HG03565 (cell line): ENCODE results near the gene CDK11A.
"Not testable (repeated sequence)": the region's sequence is repeated elsewhere in the genome, so short reads cannot be mapped to it uniquely, and the experiment has no call there.

Experiments used
- ATAC-seq: cut with Tn5 transposase; IDR thresholded peaks from one replicate; pipeline ENCODE4 v1.9.1; 2021; ENCODE audit warnings: mild to moderate bottlenecking, moderate library complexity; ENCODE audit not compliant: unreplicated experiment

CDK11A gene

DNA sequence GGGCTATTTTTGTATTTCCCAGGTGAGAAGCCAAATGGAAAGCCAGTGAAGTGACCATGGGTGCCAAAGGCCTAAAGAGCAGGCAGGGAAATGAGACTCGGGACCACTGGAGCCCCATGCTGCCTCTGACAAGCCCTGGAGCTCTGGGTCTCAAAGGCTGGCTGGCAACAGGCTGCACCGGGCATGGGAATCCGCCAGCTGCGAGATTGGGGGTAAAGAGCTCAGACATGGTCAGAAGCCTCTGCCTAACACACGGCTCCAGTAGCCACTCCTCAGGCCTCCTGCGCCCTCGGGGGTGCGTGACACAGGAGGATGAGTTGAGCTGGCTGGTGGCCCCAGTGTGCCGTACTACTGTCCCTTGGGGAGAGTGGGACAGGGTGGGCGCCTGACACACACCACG is 59.8 kb downstream of the CDK11A start:
- ATAC-seq, result not testable (repeated sequence)

DNA sequence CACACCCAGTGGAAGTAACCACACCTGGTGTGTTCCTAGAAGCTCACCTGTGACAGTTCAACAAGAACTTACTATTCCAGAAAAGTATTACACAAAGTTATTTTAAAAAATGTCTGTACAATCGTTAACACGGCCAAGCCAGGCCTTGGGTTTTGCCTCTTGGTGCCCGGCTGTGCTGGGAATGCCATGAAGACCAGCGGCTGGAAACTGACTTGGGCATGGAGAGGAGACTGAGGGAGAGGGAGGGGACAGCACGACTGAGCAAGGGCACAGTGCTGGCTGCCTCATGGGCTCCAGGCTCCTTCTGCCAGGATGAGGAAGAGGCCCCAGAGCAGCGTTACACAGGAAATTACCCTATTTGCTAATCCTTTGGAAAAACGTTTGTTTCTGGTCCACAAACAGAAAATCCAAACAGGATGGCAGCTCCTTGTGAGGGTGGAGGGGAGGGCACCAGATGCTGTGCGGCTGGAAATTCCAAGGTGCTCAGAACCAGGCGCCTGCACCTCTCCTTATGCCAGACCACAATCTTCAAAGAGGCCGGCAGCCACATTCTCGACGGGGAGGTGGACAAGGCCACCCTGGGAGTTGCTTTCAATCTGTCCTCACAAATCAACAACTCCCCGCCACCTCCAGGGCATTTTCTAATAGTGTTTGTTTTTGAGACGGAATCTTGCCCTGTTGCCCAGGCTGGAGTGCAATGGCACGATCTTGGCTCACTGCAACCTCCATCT is 61.2 kb downstream of the CDK11A start:
- not testable (repeated sequence) for ATAC-seq

DNA sequence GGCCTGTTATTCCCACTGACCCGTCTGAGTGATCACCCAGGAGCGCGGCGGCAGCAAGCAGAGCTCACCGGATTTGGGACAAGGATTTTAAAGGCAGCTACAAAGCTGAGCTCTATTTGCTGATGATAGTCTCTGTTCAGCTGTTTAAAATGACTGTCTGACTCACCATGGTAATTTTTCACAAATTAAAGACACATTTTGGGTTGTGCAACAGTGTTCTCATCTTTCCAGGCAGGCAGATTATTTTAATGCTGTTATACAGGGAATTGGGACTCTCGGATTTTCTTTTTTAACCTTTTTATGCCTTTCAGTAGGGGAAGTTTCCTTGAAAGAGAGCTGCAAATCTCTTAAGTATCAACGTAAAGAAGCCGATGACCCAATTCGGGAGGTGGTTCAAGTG is 61.8 kb downstream of the CDK11A start:
- not testable (repeated sequence) for ATAC-seq

DNA sequence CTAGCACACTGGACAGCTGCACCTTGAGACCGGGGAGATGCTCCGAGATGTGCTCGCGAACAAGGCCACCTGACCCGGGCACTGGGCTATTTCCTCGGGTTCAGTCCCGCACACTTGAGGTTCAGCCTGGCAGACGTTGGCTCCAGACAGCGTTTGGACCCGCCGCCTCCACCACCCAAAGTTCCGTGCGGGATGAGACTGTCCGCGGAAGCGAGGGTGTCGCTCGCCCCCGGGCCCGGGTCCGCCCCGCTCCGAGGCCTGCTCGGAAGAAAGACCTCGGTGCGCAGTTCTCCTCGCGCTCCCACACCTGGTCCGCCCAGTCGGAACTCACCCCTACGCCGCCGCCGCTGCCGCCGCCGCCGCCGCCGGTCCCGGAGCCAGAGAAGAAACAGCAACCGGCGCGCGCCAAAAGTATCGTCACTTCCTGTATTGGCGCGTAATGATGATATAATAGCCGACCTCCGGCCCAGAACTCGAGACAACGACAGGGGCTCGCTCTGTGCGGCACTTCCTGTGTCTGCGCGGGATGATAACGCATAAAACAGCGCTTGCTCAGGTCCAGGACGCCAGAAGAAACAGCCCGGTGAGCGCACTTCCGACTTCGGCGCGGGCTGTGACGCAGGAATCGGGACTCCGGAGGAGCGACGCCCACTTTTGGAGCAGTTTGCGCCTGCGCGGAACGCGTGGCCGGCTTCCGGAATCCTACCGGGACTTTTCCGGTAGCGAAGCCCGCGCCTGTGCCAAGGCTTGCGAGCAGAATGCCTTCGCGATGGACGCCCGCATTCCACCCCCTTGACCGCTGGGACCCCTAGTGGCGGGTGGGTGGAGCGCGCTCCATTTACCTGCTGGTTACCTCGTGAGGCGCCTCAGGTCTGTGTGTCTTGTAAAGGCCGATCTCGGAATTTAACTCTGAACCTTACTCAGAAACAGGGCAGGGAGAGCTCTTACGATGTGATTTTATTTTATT is 65.3 kb downstream of the CDK11A start, which contains the start of gene CDK11B:
Gene CDK11B (minus strand): TSS at position 422 of the 967 bp plus-strand sequence. CDS start 1,519 bp downstream, outside the sequence.
- ATAC-seq, result peak; percentile 84
